Fibroblast of pulmonary artery (primary cell): ENCODE data around the gene B3GNT8.
"Not testable (repeated sequence)": the region's sequence is repeated elsewhere in the genome, so short reads cannot be mapped to it uniquely, and the experiment has no call there.

Source experiments
- DNase-seq: peaks from one replicate; pipeline ENCODE4 v3.0.0-alpha.2; 2010; ENCODE audit warnings: low read depth
- H3K4me3 ChIP-seq: replicated peaks from 2 replicates; pipeline ENCODE4 v1.5.1; 2011; ENCODE audit warnings: low read depth, mild to moderate bottlenecking, control low read depth, low read length, moderate library complexity
- TF ChIP-seq, protein P1 (sequence below): IDR thresholded peaks from 2 replicates; pipeline ENCODE4 v1.5.1; 2011; ENCODE audit warnings: mild to moderate bottlenecking, control low read depth, low read length, inconsistent platforms; ENCODE audit errors: missing control alignments

Gene B3GNT8

DNA sequence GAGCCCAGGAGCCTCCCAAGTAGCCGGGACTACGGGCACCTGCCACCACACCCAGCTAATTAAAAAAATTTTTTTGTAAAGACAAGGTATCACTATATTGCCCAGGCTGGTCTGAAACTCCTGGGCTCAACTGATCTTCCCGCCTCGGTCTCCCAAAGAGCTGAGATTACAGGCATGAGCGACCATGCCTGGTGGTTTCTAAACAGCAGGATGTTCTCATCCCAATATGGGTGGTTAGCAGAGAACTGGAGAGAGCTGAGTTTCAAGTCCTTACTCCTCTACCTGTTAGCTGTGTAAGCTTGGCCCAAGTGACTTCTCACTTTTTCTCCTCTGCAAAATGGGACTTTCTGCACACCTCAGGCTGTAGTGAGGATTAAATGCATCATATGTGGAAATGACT lies 42.8 kb downstream of the B3GNT8 start:
- TF ChIP-seq, protein P1, sequence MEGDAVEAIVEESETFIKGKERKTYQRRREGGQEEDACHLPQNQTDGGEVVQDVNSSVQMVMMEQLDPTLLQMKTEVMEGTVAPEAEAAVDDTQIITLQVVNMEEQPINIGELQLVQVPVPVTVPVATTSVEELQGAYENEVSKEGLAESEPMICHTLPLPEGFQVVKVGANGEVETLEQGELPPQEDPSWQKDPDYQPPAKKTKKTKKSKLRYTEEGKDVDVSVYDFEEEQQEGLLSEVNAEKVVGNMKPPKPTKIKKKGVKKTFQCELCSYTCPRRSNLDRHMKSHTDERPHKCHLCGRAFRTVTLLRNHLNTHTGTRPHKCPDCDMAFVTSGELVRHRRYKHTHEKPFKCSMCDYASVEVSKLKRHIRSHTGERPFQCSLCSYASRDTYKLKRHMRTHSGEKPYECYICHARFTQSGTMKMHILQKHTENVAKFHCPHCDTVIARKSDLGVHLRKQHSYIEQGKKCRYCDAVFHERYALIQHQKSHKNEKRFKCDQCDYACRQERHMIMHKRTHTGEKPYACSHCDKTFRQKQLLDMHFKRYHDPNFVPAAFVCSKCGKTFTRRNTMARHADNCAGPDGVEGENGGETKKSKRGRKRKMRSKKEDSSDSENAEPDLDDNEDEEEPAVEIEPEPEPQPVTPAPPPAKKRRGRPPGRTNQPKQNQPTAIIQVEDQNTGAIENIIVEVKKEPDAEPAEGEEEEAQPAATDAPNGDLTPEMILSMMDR = no peak
- no peak for DNase-seq
- no peak overlapping the region for H3K4me3 ChIP-seq

DNA sequence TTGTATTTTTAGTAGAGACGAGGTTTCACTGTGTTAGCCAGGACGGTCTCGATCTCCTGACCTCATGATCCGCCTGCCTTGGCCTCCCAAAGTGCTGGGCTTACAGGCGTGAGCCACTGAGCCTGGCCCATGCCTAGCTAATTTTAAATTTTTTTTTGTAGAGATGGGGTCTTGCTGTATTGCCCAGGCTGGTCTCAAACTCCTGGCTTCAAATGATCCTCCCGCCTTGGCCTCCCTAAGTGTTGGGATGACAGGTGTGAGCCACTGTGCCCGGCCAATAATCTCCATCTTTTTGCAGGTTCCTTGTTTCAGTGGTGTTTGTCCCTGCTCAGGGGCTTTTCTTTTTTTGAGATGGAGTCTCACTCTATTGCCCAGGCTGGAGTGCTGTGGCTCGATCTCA lies 45.6 kb downstream of the B3GNT8 start:
- not testable (repeated sequence) for H3K4me3 ChIP-seq, DNase-seq

DNA sequence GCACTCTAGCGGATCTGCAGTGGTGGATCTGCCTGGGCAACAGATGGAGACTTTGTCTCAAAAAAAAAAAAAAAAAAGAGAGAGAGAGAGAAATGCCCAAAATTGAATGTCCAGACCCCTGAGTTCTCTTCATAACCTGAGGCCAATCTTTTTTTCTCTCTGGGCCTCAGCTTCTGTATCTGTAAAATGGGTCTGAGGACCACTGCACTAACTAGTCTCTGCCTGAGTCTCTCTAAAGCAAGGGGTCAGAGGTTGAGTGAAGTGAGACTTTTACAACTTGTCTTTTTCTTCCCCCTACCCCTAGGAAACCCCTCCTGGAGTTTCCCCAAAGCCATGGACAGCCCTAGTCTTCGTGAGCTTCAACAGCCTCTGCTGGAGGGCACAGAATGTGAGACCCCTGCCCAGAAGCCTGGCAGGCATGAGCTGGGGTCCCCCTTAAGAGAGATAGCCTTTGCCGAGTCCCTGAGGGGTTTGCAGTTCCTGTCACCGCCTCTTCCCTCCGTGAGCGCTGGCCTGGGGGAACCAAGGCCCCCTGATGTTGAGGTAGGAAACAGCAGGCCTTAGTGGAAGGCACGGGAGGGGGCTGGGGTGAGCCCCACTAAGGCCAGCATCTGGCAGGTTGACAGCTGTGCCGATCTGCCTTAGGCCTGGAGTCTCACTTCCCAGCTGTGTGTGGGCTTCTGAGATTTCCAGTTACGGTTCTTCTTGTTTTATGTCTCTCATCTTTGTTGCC lies 49.0 kb downstream of the B3GNT8 start:
- DNase-seq = no peak
- TF ChIP-seq, protein P1 = no peak
- H3K4me3 ChIP-seq = no peak overlapping the region

DNA sequence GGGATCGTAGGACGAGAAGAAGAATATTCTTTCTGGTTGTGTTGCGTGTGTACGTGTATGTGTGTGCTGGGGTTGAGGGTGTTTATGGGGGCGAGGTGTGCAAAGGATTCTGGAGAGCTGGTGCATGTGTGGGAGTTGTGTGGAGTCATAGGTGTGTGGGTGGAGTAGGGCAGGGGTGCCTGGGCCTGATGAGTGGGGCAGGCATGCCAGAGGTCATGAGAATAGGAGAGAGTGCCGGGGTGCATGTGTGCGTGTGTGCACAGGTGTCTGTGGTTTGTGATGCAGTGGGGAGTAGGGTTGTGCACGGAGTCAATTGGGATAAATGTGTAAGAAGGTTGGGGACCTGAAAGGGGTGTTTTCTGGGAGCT lies 50.2 kb downstream of the B3GNT8 start:
- no peak for DNase-seq
- H3K4me3 ChIP-seq = peak overlapping the region; percentile 68
- TF ChIP-seq, protein P1 = no peak

DNA sequence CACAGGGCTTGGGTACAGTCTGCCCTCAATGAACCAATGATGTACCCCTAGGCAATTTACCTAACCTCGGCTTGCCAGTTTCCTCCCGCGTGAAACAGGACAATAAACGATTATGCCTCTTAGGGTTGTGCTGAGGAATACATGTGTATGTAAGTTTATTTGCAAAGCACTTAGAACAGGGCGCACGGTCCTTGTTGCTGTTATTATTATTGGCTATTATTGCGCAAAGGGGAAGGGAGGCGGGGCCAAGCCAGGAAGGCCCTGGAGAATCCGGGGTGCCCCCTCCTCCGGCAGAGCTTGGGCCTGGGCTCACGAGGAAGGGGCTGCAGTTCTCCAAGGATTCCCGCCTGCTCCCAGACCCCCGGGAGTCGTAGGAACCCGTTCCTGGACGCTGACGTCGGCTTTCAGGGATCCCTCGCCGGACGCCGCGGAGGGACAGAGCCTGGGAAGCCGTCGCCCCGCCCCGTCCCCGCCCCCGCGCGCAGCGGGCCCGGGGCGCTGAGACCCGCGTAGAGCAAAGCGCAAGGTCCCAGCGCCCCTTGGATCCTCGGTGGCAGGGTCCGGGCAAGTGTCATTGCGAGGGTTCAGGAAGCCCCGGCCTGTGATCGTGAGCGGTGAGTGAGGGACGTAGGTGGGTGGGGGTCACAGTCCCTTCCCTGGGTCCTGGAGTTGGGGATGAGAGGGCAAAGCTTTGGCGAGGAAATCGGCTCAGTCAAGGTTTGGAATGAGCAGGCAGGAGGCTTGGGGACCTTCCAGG lies 50.8 kb downstream of the B3GNT8 start, which contains the start of gene TMEM91:
TMEM91 (plus strand) TSS at position 293 of the 757 bp plus-strand sequence. CDS start 1,777 bp downstream, outside the sequence.
- DNase-seq = peak; percentile 31
- TF ChIP-seq, protein P1 = no peak
- peak within 1 kb of the TSS; percentile 68 for H3K4me3 ChIP-seq
